Measurements from ENCODE around the gene GNB1. TPM values are rescaled to one million over a fixed set of nuclear protein-coding genes. Genes with fewer than 3 reads are reported as not detected.

The GNB1 gene
- total RNA-seq, 1 donor from 2014 or later, result 61.6 TPM

GRCh38 chr1:1788646-1789431, 102.0 kb downstream of the GNB1 start:
- Histone ChIP-seq H3K4me3 (ENCODE audit: low read length in 3 of 3) (no peak overlapping the region), H3K4me1 (ENCODE audit: control insufficient read depth in 3 of 3, insufficient read depth in 3 of 3, low read length in 3 of 3) (peaks cover 2 to 7% (median 7%) of the 10 kb centered on the region in 3 donors), H3K27me3 (ENCODE audit: control insufficient read depth in 3 of 3, insufficient read depth in 3 of 3, low read length in 3 of 3) (no peaks in the 10 kb centered on the region), H3K36me3 (ENCODE audit: control insufficient read depth in 3 of 3, insufficient read depth in 3 of 3, low read length in 3 of 3) (peaks cover 56 to 77% (median 67%) of the 10 kb centered on the region in 3 donors), H3K9ac (ENCODE audit: low read depth in 1 of 3, low read length in 3 of 3) (peak overlapping the region in 1 of 3 donors; percentile 8), H3K27ac (ENCODE audit: low read depth, low read length) (no peak overlapping the region), H3K9me3 (ENCODE audit: control insufficient read depth in 3 of 3, low read length in 3 of 3) (no peaks in the 10 kb centered on the region)

DNA sequence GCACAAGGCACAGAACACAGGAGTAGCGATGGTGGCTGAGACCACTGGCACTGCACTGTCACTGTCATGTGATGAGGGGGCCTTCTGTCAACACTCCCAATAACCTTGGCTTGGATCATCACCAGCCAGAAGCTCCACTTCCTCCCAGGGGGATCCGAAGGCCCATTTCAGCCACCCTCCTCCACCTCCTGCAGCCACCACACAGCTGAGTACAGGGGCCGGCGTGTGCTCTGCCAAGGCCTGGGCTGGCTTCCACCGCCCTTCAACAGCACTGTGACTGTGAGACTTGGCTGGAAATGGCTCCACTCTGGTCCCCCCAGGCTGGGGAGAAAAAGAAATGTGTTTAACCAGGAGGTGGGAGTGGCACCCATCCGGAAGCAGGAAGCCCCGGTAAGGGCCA, 102.8 kb downstream of the GNB1 start:
- Histone ChIP-seq H3K9me3 (ENCODE audit: control insufficient read depth in 3 of 3, low read length in 3 of 3) (no peaks in the 10 kb centered on the region), H3K4me3 (ENCODE audit: low read length in 3 of 3) (no peak overlapping the region), H3K36me3 (ENCODE audit: control insufficient read depth in 3 of 3, insufficient read depth in 3 of 3, low read length in 3 of 3) (peaks cover 49 to 72% (median 60%) of the 10 kb centered on the region in 3 donors), H3K27ac (ENCODE audit: low read depth, low read length) (no peak overlapping the region), H3K4me1 (ENCODE audit: control insufficient read depth in 3 of 3, insufficient read depth in 3 of 3, low read length in 3 of 3) (peaks cover 6 to 12% (median 10%) of the 10 kb centered on the region in 3 donors), H3K27me3 (ENCODE audit: control insufficient read depth in 3 of 3, insufficient read depth in 3 of 3, low read length in 3 of 3) (no peaks in the 10 kb centered on the region), H3K9ac (ENCODE audit: low read depth in 1 of 3, low read length in 3 of 3) (peak overlapping the region in 1 of 3 donors; percentile 8)

DNA sequence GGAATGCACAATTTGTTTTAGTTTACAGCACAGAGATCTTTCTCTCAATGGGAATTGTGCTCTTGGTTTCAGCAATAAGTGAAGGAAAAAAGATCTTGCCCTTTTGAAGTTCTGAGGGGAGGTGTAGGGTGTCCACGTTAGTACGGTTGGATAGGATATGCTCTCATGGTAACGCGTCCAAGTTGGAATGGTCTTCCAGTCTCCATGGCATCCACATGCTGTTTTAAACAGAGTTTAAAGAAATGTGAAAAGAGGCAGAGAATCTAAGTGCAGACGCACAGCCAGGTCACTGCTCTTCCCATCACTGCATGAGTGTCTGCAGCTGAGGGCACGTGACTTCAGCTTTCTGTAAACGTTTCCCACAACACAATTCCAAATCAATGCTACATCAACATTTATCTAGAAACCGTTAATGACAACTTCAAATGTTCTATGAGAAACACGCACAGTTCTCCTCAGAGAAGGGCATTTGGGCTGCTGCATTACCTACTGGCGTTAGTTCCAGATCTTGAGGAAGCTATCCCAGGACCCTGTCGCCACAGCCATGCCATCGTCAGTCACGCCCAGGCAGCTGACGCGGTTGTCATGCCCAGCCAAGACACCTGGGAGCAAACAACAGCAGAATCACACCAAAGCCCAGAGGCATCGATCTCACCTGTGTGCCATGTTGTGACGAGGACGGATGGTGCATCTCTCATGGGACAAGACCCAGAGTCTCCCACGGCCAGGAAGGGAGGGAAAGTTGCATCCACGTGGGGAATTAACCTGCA, 103.9 kb downstream of the GNB1 start:
- Histone ChIP-seq H3K9me3 (ENCODE audit: control insufficient read depth in 3 of 3, low read length in 3 of 3) (no peaks in the 10 kb centered on the region), H3K4me3 (ENCODE audit: low read length in 3 of 3) (no peak overlapping the region), H3K27me3 (ENCODE audit: control insufficient read depth in 3 of 3, insufficient read depth in 3 of 3, low read length in 3 of 3) (no peaks in the 10 kb centered on the region), H3K36me3 (ENCODE audit: control insufficient read depth in 3 of 3, insufficient read depth in 3 of 3, low read length in 3 of 3) (peaks cover 48 to 62% (median 58%) of the 10 kb centered on the region in 3 donors), H3K27ac (ENCODE audit: low read depth, low read length) (no peak overlapping the region), H3K9ac (ENCODE audit: low read depth in 1 of 3, low read length in 3 of 3) (no peak overlapping the region), H3K4me1 (ENCODE audit: control insufficient read depth in 3 of 3, insufficient read depth in 3 of 3, low read length in 3 of 3) (peaks cover 16 to 23% (median 20%) of the 10 kb centered on the region in 3 donors)

DNA sequence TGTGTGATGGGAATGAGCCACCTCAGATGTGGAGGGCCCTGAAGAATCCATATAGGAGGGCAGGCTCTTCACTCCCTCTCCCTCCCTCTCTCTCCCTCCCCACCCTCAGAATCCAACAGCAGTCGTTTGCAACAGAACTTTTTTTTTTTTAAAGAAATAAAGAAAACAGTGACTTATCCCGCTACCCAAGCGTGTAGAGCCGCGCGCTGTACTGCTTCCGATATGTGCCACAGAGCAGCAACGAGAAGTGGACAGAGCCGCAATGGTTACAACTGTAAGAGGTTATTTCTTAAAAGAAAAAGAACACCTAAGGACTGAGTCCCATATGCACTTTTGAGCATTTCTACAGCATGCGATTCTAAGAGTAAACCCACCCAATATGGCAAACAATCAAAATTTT, 105.2 kb downstream of the GNB1 start:
- peaks cover 39 to 55% (median 49%) of the 10 kb centered on the region in 3 donors for H3K36me3 ChIP-seq (ENCODE audit: control insufficient read depth in 3 of 3, insufficient read depth in 3 of 3, low read length in 3 of 3)
- no peak overlapping the region for H3K4me3 ChIP-seq (ENCODE audit: low read length in 3 of 3)
- H3K27ac ChIP-seq (ENCODE audit: low read depth, low read length), result no peak overlapping the region
- H3K9ac ChIP-seq (ENCODE audit: low read depth in 1 of 3, low read length in 3 of 3), result no peak overlapping the region
- peaks cover 0 to 4% (median 3%) of the 10 kb centered on the region in 3 donors for H3K27me3 ChIP-seq (ENCODE audit: control insufficient read depth in 3 of 3, insufficient read depth in 3 of 3, low read length in 3 of 3)
- H3K4me1 ChIP-seq (ENCODE audit: control insufficient read depth in 3 of 3, insufficient read depth in 3 of 3, low read length in 3 of 3), result peaks cover 26 to 36% (median 31%) of the 10 kb centered on the region in 3 donors
- no peaks in the 10 kb centered on the region for H3K9me3 ChIP-seq (ENCODE audit: control insufficient read depth in 3 of 3, low read length in 3 of 3)

DNA sequence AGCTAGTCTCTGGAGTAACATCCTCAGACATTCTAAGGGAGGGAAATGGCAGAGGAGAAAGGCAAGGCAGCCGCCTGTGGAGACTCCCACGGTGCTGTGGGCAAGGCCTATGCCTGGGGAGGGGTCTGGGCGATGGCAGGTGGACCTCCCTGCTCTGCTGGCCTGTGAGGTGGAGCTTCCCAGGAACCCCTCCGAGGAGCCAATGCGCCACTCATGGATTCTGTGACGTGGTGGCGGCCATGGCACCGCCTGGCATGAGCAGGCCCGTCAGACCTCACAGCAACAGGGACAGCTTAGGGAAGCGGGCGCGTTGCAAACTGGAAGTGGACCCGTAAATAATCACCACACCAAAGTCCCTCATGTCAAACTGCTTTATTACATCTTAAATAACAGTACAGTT, 106.0 kb downstream of the GNB1 start:
- no peak overlapping the region for H3K27ac ChIP-seq (ENCODE audit: low read depth, low read length)
- H3K4me1 ChIP-seq (ENCODE audit: control insufficient read depth in 3 of 3, insufficient read depth in 3 of 3, low read length in 3 of 3), result peaks cover 26 to 43% (median 31%) of the 10 kb centered on the region in 3 donors
- peaks cover 0 to 4% (median 3%) of the 10 kb centered on the region in 3 donors for H3K27me3 ChIP-seq (ENCODE audit: control insufficient read depth in 3 of 3, insufficient read depth in 3 of 3, low read length in 3 of 3)
- no peaks in the 10 kb centered on the region for H3K9me3 ChIP-seq (ENCODE audit: control insufficient read depth in 3 of 3, low read length in 3 of 3)
- H3K9ac ChIP-seq (ENCODE audit: low read depth in 1 of 3, low read length in 3 of 3), result no peak overlapping the region
- no peak overlapping the region for H3K4me3 ChIP-seq (ENCODE audit: low read length in 3 of 3)
- peaks cover 34 to 50% (median 43%) of the 10 kb centered on the region in 3 donors for H3K36me3 ChIP-seq (ENCODE audit: control insufficient read depth in 3 of 3, insufficient read depth in 3 of 3, low read length in 3 of 3)

DNA sequence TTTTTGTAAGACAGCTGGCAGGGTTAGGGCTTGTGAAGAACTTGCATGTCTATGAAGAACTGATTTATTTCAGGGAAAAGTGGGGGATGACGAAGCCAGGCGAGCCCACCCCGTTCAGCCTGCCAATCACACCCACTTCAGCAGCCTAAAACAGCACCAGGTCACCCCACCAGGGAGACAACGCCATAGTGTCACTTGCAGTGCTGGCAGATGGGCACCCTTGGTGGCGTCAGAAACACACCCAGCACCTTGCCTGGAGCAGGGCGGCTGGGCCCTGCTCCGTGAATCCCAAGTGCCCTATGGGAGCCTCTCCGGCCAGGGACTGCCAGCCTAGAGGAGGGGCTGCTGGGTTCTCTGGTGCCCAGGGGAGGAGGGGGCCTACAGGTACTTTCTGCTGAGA, 107.6 kb downstream of the GNB1 start:
- Histone ChIP-seq H3K9me3 (ENCODE audit: control insufficient read depth in 3 of 3, low read length in 3 of 3) (no peaks in the 10 kb centered on the region), H3K27ac (ENCODE audit: low read depth, low read length) (no peak overlapping the region), H3K4me1 (ENCODE audit: control insufficient read depth in 3 of 3, insufficient read depth in 3 of 3, low read length in 3 of 3) (peaks cover 24 to 48% (median 31%) of the 10 kb centered on the region in 3 donors), H3K4me3 (ENCODE audit: low read length in 3 of 3) (no peak overlapping the region), H3K27me3 (ENCODE audit: control insufficient read depth in 3 of 3, insufficient read depth in 3 of 3, low read length in 3 of 3) (peaks cover 0 to 4% (median 3%) of the 10 kb centered on the region in 3 donors), H3K36me3 (ENCODE audit: control insufficient read depth in 3 of 3, insufficient read depth in 3 of 3, low read length in 3 of 3) (peaks cover 20 to 36% (median 30%) of the 10 kb centered on the region in 3 donors), H3K9ac (ENCODE audit: low read depth in 1 of 3, low read length in 3 of 3) (no peak overlapping the region)

GRCh38 chr1:1782399-1783221, 108.3 kb downstream of the GNB1 start:
- no peak overlapping the region for H3K27ac ChIP-seq (ENCODE audit: low read depth, low read length)
- H3K4me3 ChIP-seq (ENCODE audit: low read length in 3 of 3), result peak overlapping the region; percentile 27 to 54 (median 38)
- H3K9ac ChIP-seq (ENCODE audit: low read depth in 1 of 3, low read length in 3 of 3), result peak overlapping the region; percentile 23 to 57 (median 43)
- no peaks in the 10 kb centered on the region for H3K9me3 ChIP-seq (ENCODE audit: control insufficient read depth in 3 of 3, low read length in 3 of 3)
- peaks cover 14 to 30% (median 25%) of the 10 kb centered on the region in 3 donors for H3K36me3 ChIP-seq (ENCODE audit: control insufficient read depth in 3 of 3, insufficient read depth in 3 of 3, low read length in 3 of 3)
- peaks cover 24 to 44% (median 28%) of the 10 kb centered on the region in 3 donors for H3K4me1 ChIP-seq (ENCODE audit: control insufficient read depth in 3 of 3, insufficient read depth in 3 of 3, low read length in 3 of 3)
- H3K27me3 ChIP-seq (ENCODE audit: control insufficient read depth in 3 of 3, insufficient read depth in 3 of 3, low read length in 3 of 3), result peaks cover 0 to 4% (median 3%) of the 10 kb centered on the region in 3 donors

DNA sequence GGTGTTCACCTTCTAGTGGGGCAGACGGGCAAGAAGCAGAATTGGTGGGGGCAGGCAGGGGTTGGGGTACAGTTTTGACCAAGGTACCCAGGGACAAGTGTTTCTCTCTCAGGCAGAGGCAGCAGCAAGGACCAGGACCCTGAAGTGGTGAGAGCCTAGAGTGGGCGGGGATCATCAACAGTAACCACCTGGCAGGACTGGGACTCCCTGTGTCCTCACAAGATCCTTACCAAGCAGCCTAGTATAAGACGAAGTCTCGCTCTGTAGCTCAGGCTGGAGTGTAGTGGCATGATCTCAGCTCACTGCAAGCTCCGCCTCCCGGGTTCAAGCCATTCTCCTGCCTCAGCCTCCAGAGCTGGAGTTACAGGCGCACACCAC, 109.4 kb downstream of the GNB1 start:
- Histone ChIP-seq H3K27ac (ENCODE audit: low read depth, low read length) (no peak overlapping the region), H3K36me3 (ENCODE audit: control insufficient read depth in 3 of 3, insufficient read depth in 3 of 3, low read length in 3 of 3) (peaks cover 5 to 19% (median 14%) of the 10 kb centered on the region in 3 donors), H3K4me3 (ENCODE audit: low read length in 3 of 3) (no peak overlapping the region), H3K9ac (ENCODE audit: low read depth in 1 of 3, low read length in 3 of 3) (no peak overlapping the region), H3K27me3 (ENCODE audit: control insufficient read depth in 3 of 3, insufficient read depth in 3 of 3, low read length in 3 of 3) (peaks cover 0 to 4% (median 3%) of the 10 kb centered on the region in 3 donors), H3K4me1 (ENCODE audit: control insufficient read depth in 3 of 3, insufficient read depth in 3 of 3, low read length in 3 of 3) (peaks cover 31 to 53% (median 36%) of the 10 kb centered on the region in 3 donors), H3K9me3 (ENCODE audit: control insufficient read depth in 3 of 3, low read length in 3 of 3) (no peaks in the 10 kb centered on the region)
